Neural cell (in vitro differentiated cells): ENCODE data around the gene TPBGL. TPM values are rescaled to one million over a fixed set of nuclear protein-coding genes. Genes with fewer than 3 reads are reported as not detected.

Experiments used
- H2AFZ ChIP-seq: fragments of 200-600, 300-800 bp; sonication (generic), shearing (Covaris generic); 2 replicates; pipeline ENCODE4 v1.6.0; 2014; ENCODE audit warnings: low read depth, mild to moderate bottlenecking, antibody characterized with exemption, low read length, moderate library complexity
- H3F3A ChIP-seq: fragments of 200-600 bp; shearing (Covaris generic); 2 replicates; pipeline ENCODE4 v1.6.1; 2016; ENCODE audit warnings: mild to moderate bottlenecking, moderate library complexity, mixed read lengths, antibody characterized with exemption, low read length; ENCODE audit not compliant: insufficient read depth, poor library complexity, severe bottlenecking
- H3K27ac ChIP-seq: fragments of 200-600, 300-800 bp; sonication (generic), shearing (Covaris generic); 2 replicates; pipeline ENCODE4 v1.5.1; 2014; ENCODE audit warnings: mild to moderate bottlenecking, low read length, moderate library complexity
- H3K27me3 ChIP-seq: fragments of 300-800, 200-600 bp; sonication (generic), shearing (Covaris generic); 2 replicates; pipeline ENCODE4 v1.6.0; 2014; ENCODE audit warnings: mild to moderate bottlenecking, low read depth, low read length, moderate library complexity; ENCODE audit not compliant: insufficient read depth
- H3K36me3 ChIP-seq: fragments of 300-800, 200-600 bp; sonication (generic), shearing (Covaris generic); 2 replicates; pipeline ENCODE4 v1.5.1; 2014; ENCODE audit warnings: mild to moderate bottlenecking, antibody characterized with exemption, low read length, moderate library complexity; ENCODE audit not compliant: insufficient read depth
- H3K4me2 ChIP-seq: fragments of 300-800, 200-600 bp; sonication (generic), shearing (Covaris generic); 2 replicates; pipeline ENCODE4 v1.6.0; 2014; ENCODE audit warnings: mild to moderate bottlenecking, low read length
- H3K4me3 ChIP-seq: fragments of 300-800, 200-600 bp; sonication (generic), shearing (Covaris generic); 2 replicates; pipeline ENCODE4 v1.5.1; 2014; ENCODE audit warnings: mild to moderate bottlenecking, low read length, moderate library complexity
- H3K79me2 ChIP-seq: fragments of 200-600 bp; shearing (Covaris generic); replicated peaks from 2 replicates; pipeline ENCODE4 v1.6.0; 2014; ENCODE audit warnings: mild to moderate bottlenecking, low read length, moderate library complexity; ENCODE audit not compliant: insufficient read depth
- H3K9ac ChIP-seq: fragments of 300-800, 200-600 bp; sonication (generic), shearing (Covaris generic); 2 replicates; pipeline ENCODE4 v1.6.1; 2016; ENCODE audit warnings: mild to moderate bottlenecking, low read length, mixed read lengths
- H3K9me2 ChIP-seq: fragments of 200-600 bp; shearing (Covaris generic); 2 replicates; pipeline ENCODE4 v1.6.1; 2016; ENCODE audit warnings: mild to moderate bottlenecking, low read length, mixed read lengths; ENCODE audit not compliant: insufficient read depth
- H3K9me3 ChIP-seq: fragments of 200-600, 300-800 bp; sonication (generic), shearing (Covaris generic); 2 replicates; pipeline ENCODE4 v1.6.1; 2016; ENCODE audit warnings: mild to moderate bottlenecking, mixed run types, low read length, moderate library complexity, mixed read lengths
- H4K20me1 ChIP-seq: fragments of 200-600 bp; shearing (Covaris generic); 2 replicates; pipeline ENCODE4 v1.6.1; 2016; ENCODE audit warnings: mild to moderate bottlenecking, mixed run types; ENCODE audit not compliant: insufficient read depth
- EP300 ChIP-seq: fragments of 450-650 bp; conservative IDR thresholded peaks from 2 replicates; pipeline ENCODE4 v1.6.1; 2014; ENCODE audit warnings: antibody characterized with exemption, mild to moderate bottlenecking, moderate library complexity; ENCODE audit not compliant: poor library complexity, severe bottlenecking
- EZH2 ChIP-seq: fragments of 200-600, 300-800 bp; shearing (Covaris generic), sonication (generic); IDR thresholded peaks from 2 replicates; pipeline ENCODE4 v1.6.1; 2014; ENCODE audit warnings: antibody characterized with exemption, low read length, borderline replicate concordance, mild to moderate bottlenecking; ENCODE audit not compliant: insufficient read depth, poor library complexity, severe bottlenecking
- MXI1 ChIP-seq: fragments of 450-650 bp; conservative IDR thresholded peaks from 2 replicates; pipeline ENCODE4 v1.6.1; 2014; ENCODE audit warnings: antibody characterized with exemption, mild to moderate bottlenecking; ENCODE audit not compliant: poor library complexity, severe bottlenecking
- POLR2AphosphoS5 ChIP-seq: IDR thresholded peaks from 2 replicates; pipeline ENCODE4 v1.6.1; 2012
- RAD21 ChIP-seq: fragments of 450-650 bp; conservative IDR thresholded peaks from 2 replicates; pipeline ENCODE4 v1.6.1; 2014; ENCODE audit warnings: antibody characterized with exemption, mild to moderate bottlenecking, moderate library complexity
- SMC3 ChIP-seq: fragments of 450-650 bp; conservative IDR thresholded peaks from 2 replicates; pipeline ENCODE4 v1.6.1; 2014; ENCODE audit warnings: antibody characterized with exemption, mild to moderate bottlenecking, moderate library complexity; ENCODE audit not compliant: poor library complexity
- TAF1 ChIP-seq: IDR thresholded peaks from 2 replicates; pipeline ENCODE4 v1.6.1; 2012; ENCODE audit warnings: low read depth
- polyA plus RNA-seq: library from polyadenylated mRNA; depleted of rRNA; stranded (reverse); fragments of >200 nt; gene quantifications from 2 replicates; pipeline ENCODE4 v1.2.3, GENCODE V29; 2014
- TF ChIP-seq, protein P1 (sequence below): fragments of 450-650 bp; IDR thresholded peaks from 2 replicates; pipeline ENCODE4 v1.5.1; 2014; ENCODE audit warnings: antibody characterized with exemption, mild to moderate bottlenecking, moderate library complexity; ENCODE audit not compliant: poor library complexity, severe bottlenecking
- TF ChIP-seq, protein P2 (sequence below): IDR thresholded peaks from 2 replicates; pipeline ENCODE4 v1.6.1; 2012; ENCODE audit warnings: borderline replicate concordance

The TPBGL gene
- polyA plus RNA-seq, 1 donor from 2014 or later: not detected

DNA sequence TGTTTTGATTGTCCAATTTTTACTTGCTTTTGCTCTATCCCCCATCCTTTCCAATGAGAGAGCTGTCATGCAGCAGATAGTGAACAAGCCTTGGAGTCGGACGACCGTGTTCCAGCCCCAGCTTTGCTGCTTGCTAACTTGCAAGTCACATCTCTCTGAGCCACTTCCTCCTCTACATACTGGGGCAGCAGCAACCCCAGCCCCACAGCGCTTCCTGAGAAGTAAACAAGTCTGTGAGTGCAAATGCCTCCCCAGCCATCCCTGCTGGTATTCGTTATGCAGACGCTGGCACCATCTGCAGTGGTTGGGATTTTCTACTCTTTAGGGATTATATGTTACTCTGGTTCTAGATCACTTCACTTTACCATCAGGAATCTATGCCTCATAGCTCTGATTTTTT, 35.0 kb downstream of the TPBGL start:
- no peaks in the 10 kb centered on the region for H3K27me3 ChIP-seq
- H3K79me2 ChIP-seq: no peaks in the 10 kb centered on the region
- H3F3A ChIP-seq: no peaks in the 10 kb centered on the region
- no peak for TF ChIP-seq EZH2
- no peak for TF ChIP-seq POLR2AphosphoS5
- no peak for TF ChIP-seq TAF1
- TF ChIP-seq SMC3: no peak
- TF ChIP-seq, protein P1, sequence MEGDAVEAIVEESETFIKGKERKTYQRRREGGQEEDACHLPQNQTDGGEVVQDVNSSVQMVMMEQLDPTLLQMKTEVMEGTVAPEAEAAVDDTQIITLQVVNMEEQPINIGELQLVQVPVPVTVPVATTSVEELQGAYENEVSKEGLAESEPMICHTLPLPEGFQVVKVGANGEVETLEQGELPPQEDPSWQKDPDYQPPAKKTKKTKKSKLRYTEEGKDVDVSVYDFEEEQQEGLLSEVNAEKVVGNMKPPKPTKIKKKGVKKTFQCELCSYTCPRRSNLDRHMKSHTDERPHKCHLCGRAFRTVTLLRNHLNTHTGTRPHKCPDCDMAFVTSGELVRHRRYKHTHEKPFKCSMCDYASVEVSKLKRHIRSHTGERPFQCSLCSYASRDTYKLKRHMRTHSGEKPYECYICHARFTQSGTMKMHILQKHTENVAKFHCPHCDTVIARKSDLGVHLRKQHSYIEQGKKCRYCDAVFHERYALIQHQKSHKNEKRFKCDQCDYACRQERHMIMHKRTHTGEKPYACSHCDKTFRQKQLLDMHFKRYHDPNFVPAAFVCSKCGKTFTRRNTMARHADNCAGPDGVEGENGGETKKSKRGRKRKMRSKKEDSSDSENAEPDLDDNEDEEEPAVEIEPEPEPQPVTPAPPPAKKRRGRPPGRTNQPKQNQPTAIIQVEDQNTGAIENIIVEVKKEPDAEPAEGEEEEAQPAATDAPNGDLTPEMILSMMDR: no peak
- no peak overlapping the region for H3K27ac ChIP-seq
- no peak overlapping the region for H3K4me2 ChIP-seq
- no peaks in the 10 kb centered on the region for H4K20me1 ChIP-seq
- no peak overlapping the region for H3K9ac ChIP-seq
- H2AFZ ChIP-seq: no peak overlapping the region
- H3K9me2 ChIP-seq: no peaks in the 10 kb centered on the region
- H3K36me3 ChIP-seq: no peaks in the 10 kb centered on the region
- H3K4me3 ChIP-seq: no peak overlapping the region
- H3K9me3 ChIP-seq: no peaks in the 10 kb centered on the region

DNA sequence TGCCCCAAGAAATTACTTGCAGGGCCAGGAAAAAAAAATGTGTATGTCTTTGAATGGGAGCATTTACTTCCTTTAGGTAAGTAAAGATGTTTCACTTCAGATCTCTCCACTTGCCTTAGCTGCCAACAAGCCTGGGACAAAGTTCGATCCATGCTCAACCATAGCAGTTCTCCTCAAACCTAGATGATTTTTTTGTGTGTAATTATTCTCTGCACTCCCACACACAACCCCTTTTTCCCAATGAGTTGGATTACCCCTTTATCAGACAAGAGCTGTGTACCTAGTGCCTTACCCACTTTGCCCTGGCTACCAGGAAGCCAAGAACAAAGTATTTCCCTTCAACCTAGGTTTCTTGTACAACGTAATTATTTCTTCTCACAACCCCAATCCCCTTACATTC, 35.6 kb downstream of the TPBGL start:
- no peaks in the 10 kb centered on the region for H3K9me3 ChIP-seq

More for the DNA sequence above, 35.6 kb downstream of the TPBGL start:
- no peak overlapping the region for H2AFZ ChIP-seq
- no peaks in the 10 kb centered on the region for H3K79me2 ChIP-seq
- H3K36me3 ChIP-seq: no peaks in the 10 kb centered on the region
- no peaks in the 10 kb centered on the region for H3K27me3 ChIP-seq
- no peak overlapping the region for H3K4me2 ChIP-seq
- no peak overlapping the region for H3K27ac ChIP-seq
- no peak overlapping the region for H3K9ac ChIP-seq
- H3F3A ChIP-seq: no peaks in the 10 kb centered on the region
- no peak overlapping the region for H3K4me3 ChIP-seq
- H4K20me1 ChIP-seq: no peaks in the 10 kb centered on the region
- no peak for TF ChIP-seq MXI1
- TF ChIP-seq EZH2: no peak
- TF ChIP-seq SMC3: no peak
- TF ChIP-seq POLR2AphosphoS5: no peak
- TF ChIP-seq TAF1: no peak
- TF ChIP-seq RAD21: no peak
- TF ChIP-seq, protein P2, sequence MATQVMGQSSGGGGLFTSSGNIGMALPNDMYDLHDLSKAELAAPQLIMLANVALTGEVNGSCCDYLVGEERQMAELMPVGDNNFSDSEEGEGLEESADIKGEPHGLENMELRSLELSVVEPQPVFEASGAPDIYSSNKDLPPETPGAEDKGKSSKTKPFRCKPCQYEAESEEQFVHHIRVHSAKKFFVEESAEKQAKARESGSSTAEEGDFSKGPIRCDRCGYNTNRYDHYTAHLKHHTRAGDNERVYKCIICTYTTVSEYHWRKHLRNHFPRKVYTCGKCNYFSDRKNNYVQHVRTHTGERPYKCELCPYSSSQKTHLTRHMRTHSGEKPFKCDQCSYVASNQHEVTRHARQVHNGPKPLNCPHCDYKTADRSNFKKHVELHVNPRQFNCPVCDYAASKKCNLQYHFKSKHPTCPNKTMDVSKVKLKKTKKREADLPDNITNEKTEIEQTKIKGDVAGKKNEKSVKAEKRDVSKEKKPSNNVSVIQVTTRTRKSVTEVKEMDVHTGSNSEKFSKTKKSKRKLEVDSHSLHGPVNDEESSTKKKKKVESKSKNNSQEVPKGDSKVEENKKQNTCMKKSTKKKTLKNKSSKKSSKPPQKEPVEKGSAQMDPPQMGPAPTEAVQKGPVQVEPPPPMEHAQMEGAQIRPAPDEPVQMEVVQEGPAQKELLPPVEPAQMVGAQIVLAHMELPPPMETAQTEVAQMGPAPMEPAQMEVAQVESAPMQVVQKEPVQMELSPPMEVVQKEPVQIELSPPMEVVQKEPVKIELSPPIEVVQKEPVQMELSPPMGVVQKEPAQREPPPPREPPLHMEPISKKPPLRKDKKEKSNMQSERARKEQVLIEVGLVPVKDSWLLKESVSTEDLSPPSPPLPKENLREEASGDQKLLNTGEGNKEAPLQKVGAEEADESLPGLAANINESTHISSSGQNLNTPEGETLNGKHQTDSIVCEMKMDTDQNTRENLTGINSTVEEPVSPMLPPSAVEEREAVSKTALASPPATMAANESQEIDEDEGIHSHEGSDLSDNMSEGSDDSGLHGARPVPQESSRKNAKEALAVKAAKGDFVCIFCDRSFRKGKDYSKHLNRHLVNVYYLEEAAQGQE: no peak
- no peak for TF ChIP-seq EP300
- TF ChIP-seq, protein P1: no peak
- no peaks in the 10 kb centered on the region for H3K9me2 ChIP-seq
